ENCODE measurements around the gene CCDC57. TPM values are rescaled to one million over a fixed set of nuclear protein-coding genes. Genes with fewer than 3 reads are reported as not detected.

Gene CCDC57
- total and polyA plus RNA-seq, 2 of the 8 experiments (the other 6 are each of a cell fraction or from before 2014, with no cell fraction given): 8.4 to 12.9 TPM

- no peak for FAIRE-seq
- H4K91ac ChIP-seq (replicated peaks; ENCODE audit: insufficient read length, low read length): no peak overlapping the region
- no peak for DNase-seq (ENCODE audit: low read depth in 1 of 2, low spot score in 2 of 2)
- H2BK5ac ChIP-seq (ENCODE audit: low read depth, low read length): no peak overlapping the region
- H2BK12ac ChIP-seq (ENCODE audit: low read depth, low read length): no peak overlapping the region
- no peak overlapping the region for H2BK120ac ChIP-seq (replicated peaks; ENCODE audit: low read depth, low read length)
- no peak overlapping the region for H2BK20ac ChIP-seq (ENCODE audit: low read length)
- peaks cover 21% of the 10 kb centered on the region for H3K79me1 ChIP-seq (ENCODE audit: low read depth, low read length)
- H4K8ac ChIP-seq (ENCODE audit: extremely low read depth, insufficient read depth, low read length): no peak overlapping the region
- H3K9ac ChIP-seq (replicated peaks in 1 of 4; ENCODE audit: extremely low read depth in 1 of 4, low read depth in 3 of 4, low read length in 3 of 4): no peak overlapping the region
- CTCF ChIA-PET (ENCODE audit: partially characterized antibody): interaction anchor here (0.7 to 1.3 kb wide), 6 partner anchors 10 to 115 kb away, joined by 3 to 10 read pairs (median 3); no protein-coding TSS in a partner anchor
- no peak overlapping the region for H2AFZ ChIP-seq (ENCODE audit: low read length)
- no peaks in the 10 kb centered on the region; a peak in 1 of 7 replicates for H3K4me1 ChIP-seq (replicated peaks in 1 of 4; ENCODE audit: control insufficient read depth in 3 of 4, insufficient read depth in 4 of 4, low read length in 3 of 4)
- H3K4me3 ChIP-seq (ENCODE audit: extremely low read depth in 1 of 4, insufficient read depth in 2 of 4, low read depth in 3 of 4, low read length in 4 of 4): no peak overlapping the region
- peaks cover 0 to 28% of the 10 kb centered on the region in 2 experiments; a peak in 1 of 4 replicates for H3K79me2 ChIP-seq (ENCODE audit: control insufficient read depth in 1 of 2, insufficient read depth in 2 of 2, low read length in 2 of 2)
- H3K4ac ChIP-seq (replicated peaks; ENCODE audit: insufficient read length, low read depth, low read length): no peak overlapping the region
- 92% methylated on average over 24 of the region's 27 CpGs; no CpG with 5 or more reads in 1 of the 2 experiments for WGBS, 2 experiments (ENCODE audit: extremely low coverage in 1 of 2, insufficient coverage in 1 of 2, insufficient read length in 1 of 2, insufficient replicate concordance in 2 of 2, low coverage in 1 of 2, low lambda C conversion rate in 2 of 2, missing lambda C conversion rate in 1 of 2)
- no peak overlapping the region for H3K27ac ChIP-seq (ENCODE audit: low read depth, low read length)
- H4K5ac ChIP-seq (ENCODE audit: insufficient read length, low read depth, low read length): no peak overlapping the region
- no peaks in the 10 kb centered on the region for H3K23me2 ChIP-seq (ENCODE audit: low read depth, low read length)
- no peak overlapping the region for H3K18ac ChIP-seq (ENCODE audit: extremely low read depth, low read length)
- H3K4me2 ChIP-seq (ENCODE audit: insufficient read depth in 1 of 2, low read depth in 2 of 2, low read length in 2 of 2): no peak overlapping the region
- H2BK15ac ChIP-seq (ENCODE audit: low read length): no peak overlapping the region
- no peak overlapping the region for H3K56ac ChIP-seq (replicated peaks; ENCODE audit: insufficient read length, low read depth, low read length)
- H3K23ac ChIP-seq (ENCODE audit: insufficient read length): no peak overlapping the region
- H3K36me3 ChIP-seq (ENCODE audit: control insufficient read depth in 2 of 4, insufficient read depth in 4 of 4, low read length in 3 of 4): peaks cover 44 to 92% (median 84%) of the 10 kb centered on the region in 4 experiments
- peaks cover 45 to 52% of the 10 kb centered on the region in 2 experiments for H4K20me1 ChIP-seq (replicated peaks in 1 of 2; ENCODE audit: control insufficient read depth in 1 of 2, insufficient read depth in 2 of 2, low read length in 2 of 2)
- POLR2A ChIA-PET (ENCODE audit: partially characterized antibody): interaction anchor here (1.2 to 1.6 kb wide), 3 partner anchors 10 to 18 kb away, joined by 3 to 5 read pairs (median 4); partner anchors contain the start of gene SLC16A3
- H3K27me3 ChIP-seq (replicated peaks in 1 of 4; ENCODE audit: control insufficient read depth in 3 of 4, extremely low read depth in 1 of 4, insufficient read depth in 3 of 4, low read length in 3 of 4): no peaks in the 10 kb centered on the region
- no peak overlapping the region for H2AK5ac ChIP-seq (ENCODE audit: low read depth, low read length)
- H3K9me3 ChIP-seq (ENCODE audit: insufficient read depth in 2 of 2, low read depth in 1 of 2, low read length in 1 of 2): no peaks in the 10 kb centered on the region; a peak in 1 of 4 replicates
- H3K14ac ChIP-seq (ENCODE audit: insufficient read length): no peak overlapping the region
- TF ChIP-seq, protein P1, sequence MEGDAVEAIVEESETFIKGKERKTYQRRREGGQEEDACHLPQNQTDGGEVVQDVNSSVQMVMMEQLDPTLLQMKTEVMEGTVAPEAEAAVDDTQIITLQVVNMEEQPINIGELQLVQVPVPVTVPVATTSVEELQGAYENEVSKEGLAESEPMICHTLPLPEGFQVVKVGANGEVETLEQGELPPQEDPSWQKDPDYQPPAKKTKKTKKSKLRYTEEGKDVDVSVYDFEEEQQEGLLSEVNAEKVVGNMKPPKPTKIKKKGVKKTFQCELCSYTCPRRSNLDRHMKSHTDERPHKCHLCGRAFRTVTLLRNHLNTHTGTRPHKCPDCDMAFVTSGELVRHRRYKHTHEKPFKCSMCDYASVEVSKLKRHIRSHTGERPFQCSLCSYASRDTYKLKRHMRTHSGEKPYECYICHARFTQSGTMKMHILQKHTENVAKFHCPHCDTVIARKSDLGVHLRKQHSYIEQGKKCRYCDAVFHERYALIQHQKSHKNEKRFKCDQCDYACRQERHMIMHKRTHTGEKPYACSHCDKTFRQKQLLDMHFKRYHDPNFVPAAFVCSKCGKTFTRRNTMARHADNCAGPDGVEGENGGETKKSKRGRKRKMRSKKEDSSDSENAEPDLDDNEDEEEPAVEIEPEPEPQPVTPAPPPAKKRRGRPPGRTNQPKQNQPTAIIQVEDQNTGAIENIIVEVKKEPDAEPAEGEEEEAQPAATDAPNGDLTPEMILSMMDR (IDR thresholded peaks at IDR 0.05; ENCODE audit: control extremely low read depth in 1 of 3, insufficient read depth in 1 of 3, low read depth in 1 of 3, low read length in 3 of 3): no peak
- TF ChIP-seq BACH1 (IDR thresholded peaks at IDR 0.05; ENCODE audit: low read length) (no peak), RAD21 (IDR thresholded peaks at IDR 0.05 in 1 of 2, conservative IDR thresholded peaks at IDR 0.05 in 1 of 2; ENCODE audit: low read depth in 2 of 2, low read length in 2 of 2) (no peak), PHF8 (conservative IDR thresholded peaks at IDR 0.05; ENCODE audit: low read depth, low read length) (no peak), SIRT6 (IDR thresholded peaks at IDR 0.05; ENCODE audit: low read length) (no peak), EZH2 (IDR thresholded peaks at IDR 0.05; ENCODE audit: low read depth, low read length, severe bottlenecking) (no peak), KDM1A (IDR thresholded peaks at IDR 0.05; ENCODE audit: borderline replicate concordance, low read length) (no peak)
- TF ChIP-seq, protein P2, sequence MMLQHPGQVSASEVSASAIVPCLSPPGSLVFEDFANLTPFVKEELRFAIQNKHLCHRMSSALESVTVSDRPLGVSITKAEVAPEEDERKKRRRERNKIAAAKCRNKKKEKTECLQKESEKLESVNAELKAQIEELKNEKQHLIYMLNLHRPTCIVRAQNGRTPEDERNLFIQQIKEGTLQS (IDR thresholded peaks at IDR 0.05; ENCODE audit: insufficient read depth, low read depth, low read length): no peak
Measured at GRCh38 chr17:82246365-82247181, 33.9 kb upstream of the CCDC57 start.
